Colon (tissue), 2 donors: ENCODE measurements around the gene ANO10.
"Not testable (repeated sequence)": the region's sequence is repeated elsewhere in the genome, so short reads cannot be mapped to it uniquely, and the experiment has no call there.

Experiments
- FAIRE-seq: peaks from 2 replicates; lab custom pipeline; 2012; peaks lifted over from hg19 to GRCh38; lab: Jason Lieb, UNC
- donor health status: control.
- donor health status: control.

The ANO10 gene

DNA sequence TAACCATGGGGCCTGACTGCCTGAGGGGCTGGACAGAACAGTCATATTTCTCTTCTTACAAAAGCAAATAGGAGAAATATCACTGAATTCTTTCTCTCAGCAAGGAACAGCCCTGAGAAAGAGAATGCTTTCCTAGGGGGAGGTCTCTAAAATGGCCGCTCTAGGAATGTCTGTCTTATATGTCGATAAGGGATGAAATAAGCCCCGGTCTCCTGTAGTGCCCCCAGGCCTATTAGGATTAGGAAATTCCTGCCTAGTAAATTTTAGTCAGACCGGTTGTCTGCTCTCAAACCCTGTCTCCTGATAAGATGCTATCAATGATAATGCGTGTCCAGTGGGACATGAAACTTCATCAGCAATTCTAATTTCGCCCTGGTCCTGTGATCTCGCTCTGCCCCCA is 103.3 kb downstream of the ANO10 start:
- not testable (repeated sequence) for FAIRE-seq

DNA sequence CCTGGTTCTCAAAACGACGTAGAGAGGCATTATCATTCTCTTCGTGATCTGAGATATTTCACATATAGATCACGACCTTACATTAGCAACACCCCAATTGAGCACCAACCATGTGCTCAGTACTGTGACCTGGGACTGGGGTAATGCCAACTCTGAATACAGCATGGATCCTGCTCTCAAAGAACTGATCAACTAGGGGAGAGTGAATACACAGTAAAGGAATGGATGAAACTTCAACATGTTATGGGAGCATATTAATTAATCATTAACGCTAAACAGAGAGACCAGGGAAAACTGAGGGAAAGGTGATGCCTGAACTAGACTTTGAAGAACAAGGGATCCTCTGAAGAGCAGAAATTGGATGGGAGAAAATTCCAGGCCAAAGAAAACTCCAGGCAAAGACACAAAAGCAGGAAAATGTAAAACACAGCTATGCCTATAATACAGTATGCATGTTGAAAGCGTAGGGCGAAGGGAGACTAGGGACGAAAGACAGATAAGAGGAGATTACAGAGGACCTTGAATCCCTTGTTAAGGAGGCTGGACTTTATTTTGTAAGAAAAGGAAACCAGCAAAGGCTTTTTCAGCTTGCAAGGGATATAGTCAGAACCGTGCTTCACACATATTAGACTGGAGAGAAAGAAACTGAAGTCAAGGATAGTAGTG is 105.7 kb downstream of the ANO10 start:
- FAIRE-seq: no peak

- no peak for FAIRE-seq
Observed at GRCh38 chr3:43515208-43515917, 106.4 kb downstream of the ANO10 start.

- no peak for FAIRE-seq
Observed at GRCh38 chr3:43512754-43513404, 108.9 kb downstream of the ANO10 start.

GRCh38 chr3:43506644-43507043 is 115.2 kb downstream of the ANO10 start:
- FAIRE-seq: no peak

- no peak for FAIRE-seq
Observed at GRCh38 chr3:43505351-43505750, 116.5 kb downstream of the ANO10 start.

GRCh38 chr3:43503067-43503728 is 118.6 kb downstream of the ANO10 start:
- FAIRE-seq: no peak

GRCh38 chr3:43499256-43499655 is 122.6 kb downstream of the ANO10 start:
- no peak for FAIRE-seq

DNA sequence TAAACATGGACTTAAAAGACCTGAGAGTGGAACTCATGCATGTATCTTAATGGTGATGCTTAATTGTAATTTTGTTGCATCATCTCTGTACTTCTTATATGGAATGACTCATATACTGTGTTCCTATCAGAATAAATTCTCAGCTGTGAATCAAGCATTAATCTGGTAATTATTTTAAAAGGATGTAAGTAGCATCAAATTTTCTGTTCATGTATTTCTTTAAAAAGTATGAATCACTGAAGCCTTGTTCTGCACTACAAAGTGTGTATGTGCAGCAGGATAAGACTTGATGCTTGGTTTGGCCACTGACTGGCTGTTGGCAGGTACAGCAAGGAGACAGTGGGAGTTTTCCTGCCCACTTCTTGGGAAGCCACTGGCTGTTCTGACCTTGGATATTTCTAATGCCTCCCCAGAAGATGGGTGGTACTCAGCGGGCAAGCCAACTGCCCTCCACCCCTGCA is 123.9 kb downstream of the ANO10 start:
- FAIRE-seq: no peak

DNA sequence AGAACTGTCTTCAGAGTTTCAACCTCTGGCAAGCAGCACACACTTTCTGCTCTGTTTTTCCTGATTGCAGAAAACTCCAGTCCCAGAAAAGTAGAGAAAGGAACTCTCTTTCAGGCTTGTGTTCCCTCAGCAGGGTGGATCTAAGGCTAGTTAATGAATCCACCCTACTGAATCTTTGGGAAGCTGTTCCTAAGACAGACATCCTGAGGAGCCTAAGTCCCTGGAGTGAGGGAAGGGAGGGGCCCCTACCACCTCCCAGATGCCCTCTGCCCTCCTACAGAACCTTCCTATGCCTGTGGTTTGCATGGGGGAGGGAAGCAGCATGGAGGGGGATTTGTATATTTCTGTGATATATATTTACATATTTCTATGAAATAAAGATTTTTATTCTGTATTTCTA is 124.4 kb downstream of the ANO10 start:
- FAIRE-seq: no peak

GRCh38 chr3:43496740-43497375 is 125.0 kb downstream of the ANO10 start:
- FAIRE-seq: no peak

DNA sequence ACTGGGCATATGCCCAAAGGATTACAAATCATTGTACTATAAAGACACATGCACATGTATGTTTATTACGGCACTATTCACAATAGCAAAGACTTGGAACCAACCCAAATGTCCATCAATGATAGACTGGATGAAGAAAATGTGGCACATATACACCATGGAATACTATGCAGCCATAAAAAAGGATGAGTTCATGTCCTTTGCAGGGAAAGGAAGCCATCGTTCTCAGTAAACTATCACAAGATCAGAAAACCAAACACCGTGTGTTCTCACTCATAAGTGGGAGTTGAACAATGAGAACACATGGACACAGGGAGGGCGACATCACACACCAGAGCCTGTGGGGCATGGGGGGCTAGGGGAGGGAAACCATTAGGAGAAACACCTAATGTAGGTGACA is 128.9 kb downstream of the ANO10 start:
- not testable (repeated sequence) for FAIRE-seq

DNA sequence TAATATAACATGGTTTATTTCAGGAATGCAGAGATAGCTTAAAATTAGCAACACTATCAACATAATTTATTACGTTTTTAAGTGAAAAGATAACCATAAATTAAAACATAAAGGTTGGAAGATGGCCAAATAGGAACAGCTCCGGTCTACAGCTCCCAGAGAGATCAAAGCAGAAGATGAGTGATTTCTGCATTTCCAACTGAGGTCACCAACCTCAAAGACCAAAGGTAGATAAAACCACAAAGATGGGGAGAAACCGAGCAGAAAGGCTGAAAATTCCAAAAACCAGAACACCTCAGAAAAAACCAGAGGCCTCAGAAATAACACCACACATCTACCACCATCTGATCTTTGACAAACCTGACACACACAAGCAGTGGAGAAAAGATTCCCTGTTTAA is 130.0 kb downstream of the ANO10 start:
- not testable (repeated sequence) for FAIRE-seq

- FAIRE-seq: no peak
Observed at GRCh38 chr3:43490640-43491185, 131.1 kb downstream of the ANO10 start.

GRCh38 chr3:43489930-43490329 is 131.9 kb downstream of the ANO10 start:
- FAIRE-seq: no peak

GRCh38 chr3:43485931-43486330 is 135.9 kb downstream of the ANO10 start:
- FAIRE-seq: no peak

DNA sequence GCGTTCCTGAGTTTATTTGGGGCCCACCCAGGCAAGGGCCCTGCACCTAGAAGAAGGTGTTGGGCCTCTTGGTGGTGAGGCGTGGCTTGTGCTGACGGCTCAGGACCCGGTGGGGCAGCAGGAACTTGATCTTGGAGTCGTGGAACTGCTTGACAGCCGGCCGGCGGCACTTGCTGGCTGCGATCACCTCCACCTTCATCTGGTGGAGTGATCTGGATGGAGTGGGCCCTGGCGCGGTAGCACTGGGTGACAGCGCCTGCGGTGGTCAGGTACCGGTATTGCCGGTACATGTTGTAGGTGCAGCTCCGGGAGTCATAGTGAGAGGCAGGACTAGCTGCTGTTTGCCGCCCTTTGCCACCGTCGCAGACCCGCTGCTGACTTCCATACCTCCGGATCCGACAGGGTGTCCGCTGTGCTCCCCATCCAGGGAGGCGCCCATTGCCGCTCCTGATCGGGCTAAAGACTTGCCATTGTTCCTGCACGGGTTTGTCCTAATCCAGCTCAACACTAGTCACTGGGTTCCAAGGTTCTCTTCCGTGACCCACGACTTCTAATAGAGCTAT is 136.8 kb downstream of the ANO10 start:
- no peak for FAIRE-seq

- no peak for FAIRE-seq
Observed at GRCh38 chr3:43481375-43481774, 140.4 kb downstream of the ANO10 start.

- not testable (repeated sequence) for FAIRE-seq
Observed at GRCh38 chr3:43478839-43479238, 143.0 kb downstream of the ANO10 start.

- FAIRE-seq: no peak
Observed at GRCh38 chr3:43478118-43478785, 143.6 kb downstream of the ANO10 start.

- no peak for FAIRE-seq
Observed at GRCh38 chr3:43477600-43477999, 144.2 kb downstream of the ANO10 start.
